Stimulated activated CD4-positive, alpha-beta T cell treated with anti-CD3 and anti-CD28 coated beads, Interleukin-1b, Interleukin-23, amount 100 ng/mL, for 1 hour (primary cell): ENCODE data around the gene HMOX2.

ENCODE experiments used
- DNase-seq, 2 donors: peaks; one replicate each; pipeline ENCODE4 v3.0.0-alpha.2; 2020; ENCODE audit warnings: low read depth in 2 of 2

The HMOX2 gene

GRCh38 chr16:4463522-4464163 lies 12.6 kb upstream of the HMOX2 start:
- no peak for DNase-seq

GRCh38 chr16:4465977-4466779 lies 10.0 kb upstream of the HMOX2 start:
- no peak for DNase-seq

DNA sequence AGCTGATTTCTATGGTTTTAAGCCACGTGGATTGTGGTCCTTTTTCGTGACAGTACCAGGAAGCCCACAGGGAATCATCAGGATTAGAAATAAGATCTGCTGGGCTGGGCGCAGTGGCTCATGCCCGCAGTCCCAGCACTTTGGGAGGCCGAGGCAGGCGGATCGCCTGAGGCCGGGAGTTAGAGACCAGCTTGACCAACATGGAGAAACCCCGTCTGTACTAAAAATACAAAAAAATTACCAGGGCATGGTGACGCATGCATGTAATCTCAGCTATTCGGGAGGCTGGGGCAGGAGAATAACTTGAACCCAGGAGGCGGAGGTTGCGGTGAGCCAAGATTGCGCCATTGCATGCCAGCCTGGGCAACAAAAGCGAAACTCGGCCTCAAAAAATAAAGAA lies 8.3 kb upstream of the HMOX2 start:
- DNase-seq, result no peak

DNA sequence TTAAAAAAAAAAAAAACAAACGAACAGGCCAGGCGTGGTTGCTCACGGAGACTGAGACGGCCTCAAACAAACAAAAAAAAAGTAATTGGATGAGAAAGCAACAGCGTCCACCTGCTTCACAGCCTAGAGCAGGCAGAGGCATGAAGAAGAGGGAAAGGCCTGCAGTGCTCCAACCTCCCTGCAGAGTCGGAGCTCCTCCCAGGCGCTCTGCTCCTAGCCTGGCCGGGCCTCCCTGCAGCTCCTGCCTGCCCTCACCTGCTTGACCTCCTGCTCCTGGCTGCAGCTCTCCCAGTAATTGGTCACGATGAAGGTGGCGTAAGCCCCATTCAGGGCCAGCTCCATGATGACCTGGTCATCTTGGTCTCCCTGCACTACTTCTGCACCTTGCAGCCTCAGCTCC lies 7.2 kb upstream of the HMOX2 start:
- DNase-seq, result no peak

GRCh38 chr16:4471869-4472268 lies 4.3 kb upstream of the HMOX2 start:
- no peak for DNase-seq

GRCh38 chr16:4472880-4473279 lies 3.3 kb upstream of the HMOX2 start:
- no peak for DNase-seq

- DNase-seq, result peak; percentile 46 to 55
Observed at GRCh38 chr16:4474192-4474961, 1.8 kb upstream of the HMOX2 start, which contains the start of gene NMRAL1. Gene NMRAL1 (minus strand): TSS chr16:4474625. CDS start chr16:4474132, 493 bp downstream.

- no peak for DNase-seq
Observed at GRCh38 chr16:4477966-4478365, 1.8 kb downstream of the HMOX2 start.

DNA sequence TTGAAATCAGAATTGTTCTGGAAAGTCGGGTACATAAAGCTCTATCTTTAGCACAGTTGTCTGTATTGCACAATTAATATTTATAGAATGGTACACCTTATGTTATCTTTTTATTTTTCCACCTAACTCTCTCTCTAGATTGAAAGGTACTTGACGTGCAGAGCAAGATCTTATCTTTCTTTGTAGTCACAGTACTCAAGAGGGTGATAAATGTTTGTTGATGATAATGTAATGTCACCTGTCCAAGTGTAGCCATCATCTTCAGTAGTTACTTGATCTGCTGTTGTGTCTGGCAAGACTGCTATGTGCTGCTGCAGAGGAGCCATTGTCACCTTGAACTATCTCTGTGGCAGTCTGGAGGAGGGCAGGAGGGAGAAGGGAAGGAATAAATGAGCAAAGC lies 5.3 kb downstream of the HMOX2 start:
- DNase-seq, result no peak

GRCh38 chr16:4481963-4482362 lies 5.8 kb downstream of the HMOX2 start:
- DNase-seq, result no peak

- DNase-seq, result no peak
Observed at GRCh38 chr16:4486126-4486893, 10.1 kb downstream of the HMOX2 start.

GRCh38 chr16:4487955-4488498 lies 11.8 kb downstream of the HMOX2 start:
- no peak for DNase-seq

DNA sequence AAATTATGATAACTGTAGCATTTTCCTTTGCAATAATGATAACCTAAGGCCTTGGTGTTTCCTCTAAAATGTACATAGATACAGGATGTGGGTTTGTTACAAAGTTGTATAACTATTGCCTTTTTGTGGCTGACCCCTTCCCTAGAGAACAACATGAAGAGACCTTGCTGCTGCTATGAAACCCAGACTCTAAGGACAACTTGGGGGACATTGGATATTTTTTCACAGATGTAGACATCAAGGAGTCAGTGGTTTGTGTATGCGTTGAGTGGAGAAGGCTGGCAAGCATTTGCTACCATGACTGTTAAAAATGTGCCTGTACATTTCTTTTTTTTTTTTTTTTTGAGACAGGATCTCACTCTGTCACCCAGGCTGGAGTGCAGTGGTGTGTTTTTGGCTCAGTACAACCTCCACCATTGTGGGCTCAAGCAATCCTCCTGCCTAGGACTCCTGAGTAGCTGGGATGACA lies 12.3 kb downstream of the HMOX2 start:
- no peak for DNase-seq

DNA sequence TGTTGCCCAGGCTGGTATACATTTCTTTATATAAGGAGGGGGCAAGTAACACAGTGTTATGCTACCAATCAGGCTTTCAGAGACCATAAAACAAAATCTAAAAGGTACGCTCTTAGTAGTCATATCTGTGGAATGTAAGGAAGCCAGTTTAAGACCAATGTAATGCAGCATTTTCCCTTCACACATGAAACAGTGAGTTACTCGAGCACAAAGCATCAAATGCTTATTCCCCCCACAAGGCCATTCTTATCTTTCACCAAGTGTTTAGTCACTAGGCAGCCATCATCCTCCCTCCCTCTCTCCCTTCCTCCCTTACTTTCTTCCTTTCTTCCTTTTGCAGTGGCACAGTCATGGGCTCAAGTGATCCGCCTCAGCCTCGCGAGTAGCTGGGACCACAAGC lies 12.8 kb downstream of the HMOX2 start:
- no peak for DNase-seq

- DNase-seq, result no peak
Observed at GRCh38 chr16:4491898-4492297, 15.7 kb downstream of the HMOX2 start.

DNA sequence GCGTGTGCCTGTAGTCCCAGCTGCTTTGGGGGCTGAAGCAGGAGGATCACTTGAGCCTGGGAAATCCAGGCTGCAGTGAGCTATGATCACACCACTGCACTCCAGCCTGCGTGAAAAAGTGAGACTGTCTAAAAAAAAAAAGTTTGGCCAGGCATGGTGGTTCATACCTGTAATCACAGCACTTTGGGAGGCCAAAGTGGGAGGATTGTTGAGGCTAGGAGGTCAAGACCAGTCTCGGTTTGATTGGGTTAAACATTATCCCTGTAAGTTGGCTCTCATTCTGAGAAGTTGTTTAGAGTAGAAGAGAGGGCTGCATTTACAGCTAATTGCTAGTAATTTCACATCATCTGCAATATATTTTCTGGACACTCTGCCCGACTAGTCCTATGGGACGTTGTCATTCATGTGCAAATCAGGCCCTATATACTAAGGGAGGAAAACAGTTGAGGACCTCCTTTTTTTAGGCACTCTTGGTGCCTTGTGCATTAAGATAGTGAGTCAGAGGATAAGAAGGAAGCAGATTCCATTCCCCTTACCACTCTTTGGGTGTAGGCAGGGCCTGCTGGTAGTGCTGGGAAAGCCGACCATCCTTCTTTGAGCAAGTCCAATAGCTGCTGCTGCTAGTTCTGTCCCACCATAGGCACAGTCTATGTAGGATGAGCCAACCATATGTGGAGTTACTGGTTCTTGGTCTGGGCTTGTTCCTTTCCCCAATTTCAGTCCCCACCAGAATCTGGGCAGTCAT lies 18.7 kb downstream of the HMOX2 start:
- DNase-seq, result no peak

DNA sequence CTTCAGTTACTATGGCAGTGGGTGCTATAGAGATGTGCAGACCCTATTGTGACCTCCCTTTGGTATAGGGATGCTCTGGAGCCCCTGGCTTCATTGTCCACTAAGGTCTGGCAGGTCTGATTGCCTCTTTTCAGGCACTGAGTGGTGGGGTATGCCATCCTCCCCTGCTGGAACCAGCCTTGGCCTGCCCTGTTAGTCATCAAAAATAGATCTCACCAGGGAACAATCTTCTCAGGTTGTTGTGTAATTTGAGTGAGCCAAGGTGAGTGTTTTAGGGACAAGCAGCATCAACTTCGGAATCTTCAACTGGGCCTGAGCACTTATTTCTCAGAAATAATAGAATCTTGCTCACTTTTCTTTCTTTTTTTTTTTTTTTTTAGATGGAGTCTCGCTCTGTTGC lies 19.6 kb downstream of the HMOX2 start:
- DNase-seq, result no peak

DNA sequence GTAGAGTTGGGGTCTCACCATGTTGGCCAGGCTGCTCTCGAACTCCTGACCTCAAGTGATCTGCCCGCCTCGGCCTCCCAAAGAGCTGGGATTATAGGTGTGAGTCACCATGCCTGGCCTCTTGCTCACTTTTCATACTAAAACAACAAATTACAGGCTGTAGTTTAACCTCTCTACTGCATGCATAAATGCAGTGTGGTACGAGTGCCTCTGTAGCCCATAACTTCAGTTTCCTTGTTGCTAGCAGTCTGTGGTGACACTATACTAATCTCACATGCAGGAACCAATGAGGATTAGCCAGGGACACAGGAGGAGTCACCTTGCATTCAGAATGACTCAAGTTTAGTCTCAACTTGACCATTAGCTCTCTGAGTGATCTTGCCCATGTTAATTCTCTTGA lies 20.1 kb downstream of the HMOX2 start:
- DNase-seq, result no peak

DNA sequence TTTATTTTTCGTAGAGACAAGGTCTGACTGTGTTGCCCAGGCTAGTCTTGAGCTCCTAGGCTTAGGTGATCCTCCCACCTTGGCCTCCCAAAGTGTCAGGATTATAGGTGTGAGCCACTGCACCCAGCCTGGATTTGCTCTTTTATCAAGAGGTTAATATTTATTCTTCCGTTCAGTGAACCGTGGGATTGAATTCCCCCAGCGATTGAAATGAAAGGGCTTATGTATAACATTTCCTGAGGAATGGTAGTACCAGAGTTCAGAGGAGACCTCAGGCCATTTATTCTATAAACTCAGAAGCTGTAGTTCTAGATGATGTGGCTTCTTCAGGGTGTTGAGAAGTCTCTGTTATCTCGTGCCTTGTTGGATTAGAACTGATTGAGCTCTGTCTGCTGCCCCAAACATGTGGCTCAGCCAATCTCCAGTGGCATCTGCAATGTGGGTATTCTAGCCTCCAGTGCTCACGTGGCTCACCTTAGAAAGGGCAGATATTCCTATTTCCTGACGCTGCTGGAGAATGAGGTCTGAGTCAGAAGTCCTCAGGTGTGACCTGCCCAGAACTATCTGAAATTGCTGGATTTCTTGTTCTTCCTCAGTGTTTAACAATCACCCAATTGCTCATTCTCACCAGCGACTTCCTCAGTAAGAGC lies 22.5 kb downstream of the HMOX2 start:
- no peak for DNase-seq

- DNase-seq, result no peak
Observed at GRCh38 chr16:4499196-4499555, 23.0 kb downstream of the HMOX2 start.
